ENCODE measurements around the gene SDR9C7.
"Not testable (repeated sequence)": the region's sequence is repeated elsewhere in the genome, so short reads cannot be mapped to it uniquely, and the experiment has no call there.

Gene SDR9C7

DNA sequence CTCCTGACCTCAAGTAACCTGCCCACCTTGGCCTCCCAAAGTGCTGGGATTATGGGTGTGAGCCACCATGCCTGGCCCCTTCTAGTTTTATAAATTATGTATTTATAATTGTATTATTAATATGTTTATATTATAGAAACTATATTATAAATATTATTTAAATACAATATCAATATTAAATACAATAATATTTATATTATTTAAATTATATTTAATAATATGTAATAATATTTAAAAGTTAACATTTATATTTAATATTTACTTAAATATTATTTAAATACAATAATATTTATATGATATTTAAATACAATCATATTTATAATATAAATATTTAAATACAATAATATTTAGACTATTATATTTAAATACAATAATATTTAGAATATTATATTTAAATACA lies 20.0 kb downstream of the SDR9C7 start:
- no peak for DNase-seq (ENCODE audit: low read depth)
- no peak overlapping the region for H3K4me3 ChIP-seq (ENCODE audit: control insufficient read depth, low read depth, low read length)
- TF ChIP-seq, protein P1, sequence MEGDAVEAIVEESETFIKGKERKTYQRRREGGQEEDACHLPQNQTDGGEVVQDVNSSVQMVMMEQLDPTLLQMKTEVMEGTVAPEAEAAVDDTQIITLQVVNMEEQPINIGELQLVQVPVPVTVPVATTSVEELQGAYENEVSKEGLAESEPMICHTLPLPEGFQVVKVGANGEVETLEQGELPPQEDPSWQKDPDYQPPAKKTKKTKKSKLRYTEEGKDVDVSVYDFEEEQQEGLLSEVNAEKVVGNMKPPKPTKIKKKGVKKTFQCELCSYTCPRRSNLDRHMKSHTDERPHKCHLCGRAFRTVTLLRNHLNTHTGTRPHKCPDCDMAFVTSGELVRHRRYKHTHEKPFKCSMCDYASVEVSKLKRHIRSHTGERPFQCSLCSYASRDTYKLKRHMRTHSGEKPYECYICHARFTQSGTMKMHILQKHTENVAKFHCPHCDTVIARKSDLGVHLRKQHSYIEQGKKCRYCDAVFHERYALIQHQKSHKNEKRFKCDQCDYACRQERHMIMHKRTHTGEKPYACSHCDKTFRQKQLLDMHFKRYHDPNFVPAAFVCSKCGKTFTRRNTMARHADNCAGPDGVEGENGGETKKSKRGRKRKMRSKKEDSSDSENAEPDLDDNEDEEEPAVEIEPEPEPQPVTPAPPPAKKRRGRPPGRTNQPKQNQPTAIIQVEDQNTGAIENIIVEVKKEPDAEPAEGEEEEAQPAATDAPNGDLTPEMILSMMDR (conservative IDR thresholded peaks at IDR 0.05; ENCODE audit: control insufficient read depth, insufficient read depth, low read depth, low read length) = no peak

GRCh38 chr12:56909403-56909802 lies 24.8 kb downstream of the SDR9C7 start:
- H3K4me3 ChIP-seq (ENCODE audit: control insufficient read depth, low read depth, low read length); DNase-seq (ENCODE audit: low read depth): not testable (repeated sequence)

DNA sequence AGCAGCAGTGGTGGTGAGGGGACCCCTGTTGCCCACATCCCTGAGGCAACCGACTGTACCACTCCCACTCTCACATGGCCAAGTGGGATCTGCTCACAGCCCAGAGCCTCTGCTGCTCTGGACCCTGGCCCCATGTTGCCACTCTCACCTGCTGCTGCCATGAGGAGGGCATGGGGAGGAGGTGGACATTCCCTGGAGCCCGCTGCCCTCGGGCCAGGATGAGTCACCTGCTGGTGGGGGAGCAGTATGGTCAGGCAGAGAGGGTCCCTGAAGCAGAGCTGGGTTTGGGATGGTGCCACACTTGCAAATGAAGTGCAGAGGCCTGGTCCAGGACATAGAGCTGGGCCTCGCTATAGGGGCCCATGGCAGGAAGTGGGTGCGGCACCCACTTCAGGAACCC lies 26.1 kb downstream of the SDR9C7 start:
- TF ChIP-seq, protein P1 (conservative IDR thresholded peaks at IDR 0.05; ENCODE audit: control insufficient read depth, insufficient read depth, low read depth, low read length) = no peak
- H3K4me3 ChIP-seq (ENCODE audit: control insufficient read depth, low read depth, low read length) = no peak overlapping the region
- no peak for DNase-seq (ENCODE audit: low read depth)

GRCh38 chr12:56905852-56906251 lies 28.4 kb downstream of the SDR9C7 start:
- DNase-seq (ENCODE audit: low read depth) = no peak
- TF ChIP-seq, protein P1 (conservative IDR thresholded peaks at IDR 0.05; ENCODE audit: control insufficient read depth, insufficient read depth, low read depth, low read length) = no peak
- H3K4me3 ChIP-seq (ENCODE audit: control insufficient read depth, low read depth, low read length) = no peak overlapping the region

DNA sequence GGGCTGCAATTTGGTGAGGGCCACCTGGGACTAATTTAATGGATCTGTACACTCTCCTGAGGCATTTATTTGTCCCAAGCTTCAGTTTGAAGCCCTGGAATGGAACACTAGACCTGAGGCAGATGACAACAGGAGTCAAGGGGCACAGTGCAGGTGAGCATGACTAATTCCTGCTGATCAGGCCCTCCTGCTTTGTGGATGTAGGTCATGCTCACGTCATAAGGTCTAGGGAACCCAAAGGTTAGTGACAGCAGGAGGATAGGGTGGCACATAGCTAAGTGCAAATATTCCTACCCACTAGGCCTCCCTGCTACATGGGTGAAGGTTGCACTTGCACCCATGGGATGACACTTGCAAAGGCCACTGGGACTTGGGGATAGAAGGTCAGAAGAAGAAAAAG lies 30.8 kb downstream of the SDR9C7 start:
- TF ChIP-seq, protein P1 (conservative IDR thresholded peaks at IDR 0.05; ENCODE audit: control insufficient read depth, insufficient read depth, low read depth, low read length) = no peak
- no peak overlapping the region for H3K4me3 ChIP-seq (ENCODE audit: control insufficient read depth, low read depth, low read length)
- DNase-seq (ENCODE audit: low read depth) = no peak

DNA sequence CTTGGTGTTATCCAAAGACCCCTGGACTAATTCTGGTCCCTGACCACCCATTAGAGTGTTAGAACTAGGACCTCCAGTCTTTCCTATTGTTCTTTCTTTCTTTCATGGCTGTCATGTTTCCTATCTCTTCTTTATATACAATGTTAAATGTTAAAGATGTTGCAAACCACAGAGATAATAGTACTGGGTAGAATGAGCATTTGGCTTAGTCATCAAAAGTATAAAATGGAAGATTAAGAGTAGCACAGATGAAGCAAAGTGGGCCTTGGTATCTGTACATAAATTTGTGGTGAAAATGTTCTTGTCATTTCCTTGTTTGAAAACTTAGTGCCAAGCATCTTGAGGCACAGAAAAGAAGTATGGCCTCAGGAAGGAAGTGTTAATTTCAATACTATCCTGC lies 32.9 kb downstream of the SDR9C7 start:
- H3K4me3 ChIP-seq (ENCODE audit: control insufficient read depth, low read depth, low read length); DNase-seq (ENCODE audit: low read depth): not testable (repeated sequence)

DNA sequence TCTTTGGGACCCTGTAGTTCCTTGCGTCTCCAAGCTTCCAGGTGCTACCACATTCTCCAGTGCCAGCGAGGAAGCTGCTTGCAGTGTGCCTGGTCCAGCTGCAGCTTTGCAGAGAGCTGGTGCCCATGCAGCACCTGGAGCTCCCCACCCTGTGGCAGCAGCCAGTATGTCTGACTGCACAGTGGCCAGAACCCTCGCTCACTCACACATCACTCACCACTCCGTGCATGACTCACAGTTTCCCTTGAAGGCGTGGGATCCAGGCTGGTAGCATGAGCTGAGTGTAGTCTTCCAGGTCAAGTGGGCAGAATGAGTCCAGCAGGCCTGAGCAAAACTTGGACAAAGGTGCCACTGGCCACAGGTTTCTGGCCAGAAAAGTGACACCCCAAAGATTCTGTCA lies 33.6 kb downstream of the SDR9C7 start:
- TF ChIP-seq, protein P1 (conservative IDR thresholded peaks at IDR 0.05; ENCODE audit: control insufficient read depth, insufficient read depth, low read depth, low read length) = no peak
- peak; percentile 46 for DNase-seq (ENCODE audit: low read depth)
- H3K4me3 ChIP-seq (ENCODE audit: control insufficient read depth, low read depth, low read length) = no peak overlapping the region

DNA sequence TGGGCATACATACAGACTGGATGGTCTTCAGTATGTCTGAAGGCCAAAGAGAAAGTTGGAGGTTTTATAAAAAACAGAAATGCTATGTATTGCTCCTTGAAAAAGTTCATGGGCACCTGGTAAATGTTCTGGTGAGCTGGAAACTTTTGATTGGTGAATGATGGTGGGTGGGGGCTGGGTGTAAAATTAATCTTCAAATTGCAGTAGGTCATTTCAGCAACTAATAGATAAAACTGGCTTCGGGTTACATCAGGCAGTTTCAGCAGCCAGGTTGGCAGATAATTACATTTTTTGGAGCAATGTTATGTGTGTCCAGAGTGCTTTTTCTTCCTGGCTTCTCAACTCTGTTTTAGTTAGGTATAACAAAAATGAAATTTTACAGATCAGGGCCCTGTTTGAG lies 35.3 kb downstream of the SDR9C7 start:
- H3K4me3 ChIP-seq (ENCODE audit: control insufficient read depth, low read depth, low read length) = no peak overlapping the region
- TF ChIP-seq, protein P1 (conservative IDR thresholded peaks at IDR 0.05; ENCODE audit: control insufficient read depth, insufficient read depth, low read depth, low read length) = no peak
- no peak for DNase-seq (ENCODE audit: low read depth)

Data from fibroblast of mammary gland (primary cell).